ENCODE results near the gene OR5K2. TPM values are rescaled to one million over a fixed set of nuclear protein-coding genes. Genes with fewer than 3 reads are reported as not detected.

Gene OR5K2
- total RNA-seq, 2 donors from 2014 or later, result not detected

DNA sequence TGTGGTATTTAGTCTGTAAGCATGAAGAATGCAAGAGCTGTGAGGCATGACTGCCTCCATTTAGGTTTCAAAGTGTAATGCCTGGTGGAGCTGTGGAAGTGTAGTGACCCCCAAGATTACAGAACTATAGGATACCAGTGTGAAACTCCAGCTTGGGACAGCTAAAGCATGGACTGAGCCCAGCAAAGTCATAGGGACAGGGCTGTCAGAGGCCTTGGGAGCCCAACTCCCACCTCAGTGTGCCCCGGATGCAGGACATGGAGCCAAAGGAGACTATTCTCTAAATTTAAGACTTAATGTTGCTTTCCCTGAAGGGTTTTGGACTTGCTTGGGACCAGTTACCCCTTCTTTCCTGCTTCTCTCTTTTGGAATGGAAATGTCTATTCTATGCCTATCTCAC lies 45.1 kb downstream of the OR5K2 start:
- DNase-seq, result no peak
- Histone ChIP-seq H3K36me3 (no peaks in the 10 kb centered on the region), H3K9me3 (no peaks in the 10 kb centered on the region), H3K27ac (no peak overlapping the region), H3K4me3 (no peak overlapping the region), H3K9ac (ENCODE audit: low read depth in 2 of 2, low read length in 2 of 2) (no peak overlapping the region), H3K4me1 (no peaks in the 10 kb centered on the region), H3K27me3 (no peaks in the 10 kb centered on the region)
- TF ChIP-seq CTCF (IDR thresholded peaks at IDR 0.05), result no peak
- intact Hi-C loops (cut with DNase I), result no loop called here

DNA sequence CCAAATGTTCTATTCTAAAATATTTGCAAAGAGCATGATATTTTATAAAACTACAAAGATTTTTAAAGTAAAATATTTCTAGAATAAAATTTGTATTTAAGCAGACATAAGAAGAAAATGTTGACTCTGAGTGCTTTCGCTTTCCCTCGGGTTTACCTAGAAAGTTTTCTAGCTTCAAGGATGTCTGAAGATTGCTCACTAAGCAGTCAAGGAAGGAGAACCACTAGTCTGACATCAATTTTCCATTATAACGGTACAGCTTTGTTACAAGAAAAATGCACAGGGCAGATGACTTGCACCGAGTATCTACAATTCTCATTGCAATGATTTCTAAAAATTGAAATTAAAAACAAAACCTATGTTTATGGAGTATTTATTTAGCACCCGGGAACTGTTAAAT lies 48.5 kb downstream of the OR5K2 start:
- intact Hi-C loops (cut with DNase I), result no loop called here
- DNase-seq, result no peak
- H3K27ac ChIP-seq, result no peak overlapping the region

More for the DNA sequence above, 48.5 kb downstream of the OR5K2 start:
- no peaks in the 10 kb centered on the region for H3K27me3 ChIP-seq
- no peak overlapping the region for H3K4me3 ChIP-seq
- no peak for TF ChIP-seq CTCF (IDR thresholded peaks at IDR 0.05)
- no peaks in the 10 kb centered on the region for H3K4me1 ChIP-seq
- no peaks in the 10 kb centered on the region for H3K36me3 ChIP-seq
- no peaks in the 10 kb centered on the region for H3K9me3 ChIP-seq
- no peak overlapping the region for H3K9ac ChIP-seq (ENCODE audit: low read depth in 2 of 2, low read length in 2 of 2)

Other genes starting within 250 kb of the OR5K2 start
- gene OR5H6, start 233.4 kb upstream of the OR5K2 start, total RNA-seq, result not detected
- gene OR5H2, start 215.2 kb upstream of the OR5K2 start, total RNA-seq, result not detected
- not detected for gene OR5K4, start 143.8 kb upstream of the OR5K2 start, total RNA-seq
- not detected for gene OR5K3, start 107.0 kb upstream of the OR5K2 start, total RNA-seq
- not detected for gene OR5K1, start 34.5 kb upstream of the OR5K2 start, total RNA-seq
- 10 to 100 TPM; 42.3 to 97.8 TPM for gene CLDND1, start 25.2 kb downstream of the OR5K2 start, total RNA-seq
- gene GPR15, start 34.3 kb downstream of the OR5K2 start, total RNA-seq, result 1 to 10 TPM; 2.9 to 5.1 TPM
- gene CPOX, start 95.9 kb downstream of the OR5K2 start, total RNA-seq, result 10 to 100 TPM; 23.3 to 31.7 TPM

Measured in colonic mucosa (tissue), 4 donors.